AG09309 (cell line): ENCODE results near the gene RGS16.

Experiments
- DNase-seq: peaks from one replicate; pipeline ENCODE4 v3.0.0-alpha.2; 2010; ENCODE audit warnings: low read depth
- H3K4me3 ChIP-seq: 2 replicates; pipeline ENCODE4 v1.5.1; 2011; ENCODE audit warnings: mild to moderate bottlenecking, low read depth, low read length, moderate library complexity; ENCODE audit not compliant: control insufficient read depth
- TF ChIP-seq, protein P1 (sequence below): IDR thresholded peaks from 2 replicates; pipeline ENCODE4 v1.5.1; 2011; ENCODE audit warnings: mild to moderate bottlenecking, low read depth, low read length, inconsistent platforms; ENCODE audit not compliant: insufficient read depth, control insufficient read depth; ENCODE audit errors: missing control alignments

The RGS16 gene

DNA sequence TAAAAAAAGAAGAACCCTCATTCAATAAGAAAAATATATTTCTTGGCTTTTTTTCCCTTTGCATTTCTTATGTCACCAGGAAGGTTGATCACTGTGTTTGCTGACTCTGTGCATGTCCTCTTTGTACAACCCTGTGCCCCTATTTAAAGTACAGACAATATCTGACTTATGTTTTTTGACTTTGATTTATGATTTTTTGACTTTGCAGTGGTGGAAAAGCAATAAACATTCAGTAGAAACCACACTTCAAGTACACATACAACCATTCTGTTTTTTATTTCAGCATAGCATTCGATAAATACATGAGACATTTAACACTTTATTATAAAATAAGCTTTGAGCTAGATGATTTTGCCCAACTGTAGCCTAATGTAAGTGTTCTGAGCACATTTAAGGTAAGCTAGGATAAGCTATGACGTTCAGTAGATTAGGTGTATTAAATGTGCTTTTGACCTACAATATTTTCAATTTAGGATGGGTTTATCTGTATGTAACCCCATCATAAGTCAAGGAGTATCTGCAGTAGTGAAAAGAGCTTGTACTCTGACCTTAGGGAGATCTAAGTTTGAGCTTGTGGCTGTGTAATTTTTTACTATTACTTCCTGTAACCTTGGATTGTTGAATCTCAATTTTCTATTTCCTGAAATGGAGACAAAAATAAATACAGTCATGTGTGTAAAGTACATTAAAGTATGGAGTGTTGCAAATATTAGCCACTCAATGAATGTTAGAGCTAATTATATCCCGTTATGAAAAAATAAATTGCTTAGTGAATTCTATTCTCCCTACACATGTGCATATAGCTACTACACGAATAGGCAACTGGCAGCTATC is 16.3 kb downstream of the RGS16 start:
- H3K4me3 ChIP-seq = peak overlapping the region; percentile 88
- TF ChIP-seq, protein P1, sequence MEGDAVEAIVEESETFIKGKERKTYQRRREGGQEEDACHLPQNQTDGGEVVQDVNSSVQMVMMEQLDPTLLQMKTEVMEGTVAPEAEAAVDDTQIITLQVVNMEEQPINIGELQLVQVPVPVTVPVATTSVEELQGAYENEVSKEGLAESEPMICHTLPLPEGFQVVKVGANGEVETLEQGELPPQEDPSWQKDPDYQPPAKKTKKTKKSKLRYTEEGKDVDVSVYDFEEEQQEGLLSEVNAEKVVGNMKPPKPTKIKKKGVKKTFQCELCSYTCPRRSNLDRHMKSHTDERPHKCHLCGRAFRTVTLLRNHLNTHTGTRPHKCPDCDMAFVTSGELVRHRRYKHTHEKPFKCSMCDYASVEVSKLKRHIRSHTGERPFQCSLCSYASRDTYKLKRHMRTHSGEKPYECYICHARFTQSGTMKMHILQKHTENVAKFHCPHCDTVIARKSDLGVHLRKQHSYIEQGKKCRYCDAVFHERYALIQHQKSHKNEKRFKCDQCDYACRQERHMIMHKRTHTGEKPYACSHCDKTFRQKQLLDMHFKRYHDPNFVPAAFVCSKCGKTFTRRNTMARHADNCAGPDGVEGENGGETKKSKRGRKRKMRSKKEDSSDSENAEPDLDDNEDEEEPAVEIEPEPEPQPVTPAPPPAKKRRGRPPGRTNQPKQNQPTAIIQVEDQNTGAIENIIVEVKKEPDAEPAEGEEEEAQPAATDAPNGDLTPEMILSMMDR = no peak
- no peak for DNase-seq

DNA sequence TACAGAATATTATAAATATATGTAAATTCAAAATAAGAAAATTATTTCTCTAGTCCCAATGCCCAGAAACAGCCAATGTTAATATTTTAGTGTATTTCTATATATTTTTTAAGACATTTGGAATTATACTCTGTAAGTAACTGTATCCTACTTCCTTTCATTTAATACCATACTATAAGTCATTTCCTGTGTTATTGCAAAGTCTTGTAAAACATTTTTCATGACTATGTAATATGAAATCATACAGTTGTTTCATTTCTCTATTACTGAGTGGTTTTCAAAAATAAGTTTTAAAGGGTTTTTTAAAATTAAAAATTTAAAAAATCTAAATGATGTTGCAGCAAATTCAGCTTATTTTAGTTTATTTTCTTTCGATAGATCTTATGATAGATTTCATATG is 17.1 kb downstream of the RGS16 start:
- no peak overlapping the region for H3K4me3 ChIP-seq
- TF ChIP-seq, protein P1 = no peak
- no peak for DNase-seq

DNA sequence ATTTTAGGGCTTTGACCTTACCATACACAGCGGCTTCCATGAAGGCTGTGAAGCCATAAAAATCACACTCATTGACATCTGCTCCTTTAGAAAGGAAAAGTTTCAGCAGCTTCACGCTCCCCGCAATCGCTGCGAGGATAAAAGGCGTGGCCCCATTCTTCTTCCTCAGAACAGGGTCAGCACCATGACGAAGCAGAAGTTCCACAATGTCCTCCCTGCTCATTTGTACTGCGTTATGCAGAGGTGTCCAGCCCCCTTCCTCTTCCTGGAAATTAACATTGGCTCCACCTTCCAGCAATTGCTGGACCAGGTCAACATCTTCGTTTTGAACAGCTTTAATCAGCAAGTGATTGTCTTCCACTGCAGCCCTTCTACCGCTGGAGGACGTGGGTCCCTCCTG is 17.8 kb downstream of the RGS16 start:
- DNase-seq = no peak
- H3K4me3 ChIP-seq = no peak overlapping the region
- TF ChIP-seq, protein P1 = no peak

DNA sequence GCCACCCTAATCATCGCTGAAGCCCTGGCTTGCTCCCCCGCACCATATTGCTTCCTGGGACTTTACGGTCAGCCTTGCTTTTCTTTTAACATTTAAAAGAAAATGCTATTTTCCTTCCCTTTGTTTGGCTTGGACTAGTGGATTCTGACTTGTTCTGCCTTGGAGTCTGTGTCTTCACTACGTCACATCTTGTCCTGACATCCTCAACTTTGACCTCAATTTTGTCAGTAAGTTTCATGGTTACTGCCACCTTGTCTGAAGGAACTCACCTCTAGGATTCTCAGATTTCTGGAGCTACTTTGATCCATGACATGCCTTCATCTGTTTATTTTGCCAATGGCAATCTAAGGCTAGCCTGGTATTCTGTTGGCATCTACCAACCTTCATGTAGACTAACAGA is 19.4 kb downstream of the RGS16 start:
- H3K4me3 ChIP-seq = no peak overlapping the region
- no peak for DNase-seq
- TF ChIP-seq, protein P1 = no peak

DNA sequence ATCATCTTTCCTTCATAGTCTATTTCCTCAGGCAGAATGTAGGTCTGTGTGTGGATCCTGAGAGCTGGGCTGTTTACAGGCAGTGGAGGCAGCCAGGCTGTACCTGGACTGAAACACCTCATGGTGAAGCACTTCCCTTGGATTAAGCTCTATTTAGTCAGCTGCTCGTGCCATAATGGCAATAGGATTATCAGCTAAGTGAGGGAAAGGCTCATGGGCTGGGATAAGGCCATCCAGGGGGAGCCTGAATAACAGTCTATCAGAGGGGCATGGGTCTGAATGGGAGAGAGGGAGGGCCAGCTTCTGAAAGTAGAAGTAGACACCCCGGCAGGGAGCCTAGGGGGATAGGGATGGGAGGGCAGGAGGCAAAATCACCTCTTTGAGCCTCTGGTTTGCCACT is 23.5 kb downstream of the RGS16 start:
- no peak overlapping the region for H3K4me3 ChIP-seq
- DNase-seq = no peak
- TF ChIP-seq, protein P1 = no peak

DNA sequence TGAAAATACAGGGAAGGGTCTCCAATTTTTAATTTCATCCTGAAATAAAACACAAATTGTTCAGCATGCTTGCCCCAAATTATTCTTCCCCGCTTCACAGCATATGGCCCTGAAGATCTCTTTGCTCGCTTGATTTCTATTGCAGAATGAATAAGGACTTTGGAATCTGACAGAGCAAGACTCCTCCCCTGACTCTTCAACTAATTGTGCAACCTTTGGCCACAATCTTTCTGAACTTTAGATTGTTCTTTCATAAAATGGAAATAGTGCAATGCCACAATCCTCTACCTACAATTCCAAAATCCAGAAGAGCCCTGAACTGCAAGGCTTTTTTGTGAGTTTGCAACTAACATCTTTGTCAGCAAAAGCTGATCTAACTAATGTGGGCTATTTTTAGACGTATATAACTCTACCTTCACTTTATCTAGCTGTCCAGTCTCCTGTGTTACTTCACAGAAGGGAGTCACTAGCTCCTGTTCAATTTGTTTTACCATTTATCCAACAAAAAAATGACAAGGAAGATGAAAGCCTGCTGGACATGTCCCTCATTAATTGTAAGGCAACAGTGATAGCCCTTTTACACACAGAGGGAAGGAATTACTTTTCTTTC is 28.5 kb downstream of the RGS16 start:
- TF ChIP-seq, protein P1 = no peak
- no peak overlapping the region for H3K4me3 ChIP-seq
- DNase-seq = peak; percentile 25
